HEK293T (cell line): ENCODE results near the gene APBB2.

ENCODE experiments used
- ARNT ChIP-seq: fragments of 450-650 bp; IDR thresholded peaks from 2 replicates; pipeline ENCODE4 v1.6.1; 2017; ENCODE audit warnings: mild to moderate bottlenecking
- BHLHE40 ChIP-seq: fragments of 450-650 bp; IDR thresholded peaks from 2 replicates; pipeline ENCODE4 v1.6.1; 2016; ENCODE audit warnings: mild to moderate bottlenecking, moderate library complexity, borderline replicate concordance
- CTBP1 ChIP-seq: fragments of 450-650 bp; IDR thresholded peaks from 2 replicates; pipeline ENCODE4 v1.6.1; 2016; ENCODE audit warnings: borderline replicate concordance
- ELF4 ChIP-seq: fragments of 450-650 bp; IDR thresholded peaks from 2 replicates; pipeline ENCODE4 v1.6.1; 2017; ENCODE audit warnings: antibody characterized with exemption
- FOXM1 ChIP-seq: fragments of 450-650 bp; IDR thresholded peaks from 2 replicates; pipeline ENCODE4 v1.6.1; 2017; ENCODE audit warnings: mild to moderate bottlenecking, borderline replicate concordance
- HDGF ChIP-seq: fragments of 450-650 bp; IDR thresholded peaks from 2 replicates; pipeline ENCODE4 v1.6.1; 2017; ENCODE audit warnings: antibody characterized with exemption, borderline replicate concordance
- L3MBTL2 ChIP-seq: fragments of 450-650 bp; conservative IDR thresholded peaks from 2 replicates; pipeline ENCODE4 v1.6.1; 2016; ENCODE audit warnings: mild to moderate bottlenecking
- LEF1 ChIP-seq: fragments of 450-650 bp; IDR thresholded peaks from 2 replicates; pipeline ENCODE4 v1.6.1; 2017; ENCODE audit warnings: mild to moderate bottlenecking, borderline replicate concordance
- NFRKB ChIP-seq: fragments of 450-650 bp; IDR thresholded peaks from 2 replicates; pipeline ENCODE4 v1.6.1; 2016; ENCODE audit warnings: mild to moderate bottlenecking, moderate library complexity
- PKNOX1 ChIP-seq: fragments of 450-650 bp; IDR thresholded peaks from 2 replicates; pipeline ENCODE4 v1.6.1; 2016
- SP1 ChIP-seq: fragments of 450-650 bp; IDR thresholded peaks from 2 replicates; pipeline ENCODE4 v1.6.1; 2017
- SUZ12 ChIP-seq: fragments of 450-650 bp; IDR thresholded peaks from 2 replicates; pipeline ENCODE4 v1.6.1; 2016; ENCODE audit warnings: mild to moderate bottlenecking
- TARDBP ChIP-seq: fragments of 450-650 bp; IDR thresholded peaks from 2 replicates; pipeline ENCODE4 v1.6.1; 2016
- ZNF384 ChIP-seq: fragments of 450-650 bp; IDR thresholded peaks from 2 replicates; pipeline ENCODE4 v1.6.1; 2016

GRCh38 chr4:41122309-41122708, 92.0 kb downstream of the APBB2 start:
- TF ChIP-seq NFRKB = no peak
- TF ChIP-seq CTBP1 = no peak
- TF ChIP-seq PKNOX1 = no peak
- TF ChIP-seq TARDBP = no peak
- TF ChIP-seq FOXM1 = no peak
- no peak for TF ChIP-seq BHLHE40
- no peak for TF ChIP-seq SUZ12
- TF ChIP-seq LEF1 = no peak
- no peak for TF ChIP-seq ARNT
- TF ChIP-seq HDGF = no peak
- TF ChIP-seq L3MBTL2 = no peak
- TF ChIP-seq ZNF384 = no peak
- TF ChIP-seq SP1 = no peak
- TF ChIP-seq ELF4 = no peak
